SKM-1 treated with dmso at 0.1 percent for 144 hours (cell line): ENCODE data around the gene ARFGEF3.

Experiments
- DNase-seq: peaks from one replicate; lab custom pipeline; 2025; ENCODE audit not compliant: unreplicated experiment; lab: John Stamatoyannopoulos, UW

The ARFGEF3 gene

GRCh38 chr6:138162955-138163575 lies 1.3 kb downstream of the ARFGEF3 start:
- DNase-seq: no peak

- no peak for DNase-seq
Observed at GRCh38 chr6:138175596-138175995, 13.9 kb downstream of the ARFGEF3 start.

GRCh38 chr6:138176652-138177232 lies 15.0 kb downstream of the ARFGEF3 start:
- no peak for DNase-seq

GRCh38 chr6:138182939-138183789 lies 21.4 kb downstream of the ARFGEF3 start:
- DNase-seq: no peak

GRCh38 chr6:138183790-138184134 lies 22.0 kb downstream of the ARFGEF3 start:
- no peak for DNase-seq

- no peak for DNase-seq
Observed at GRCh38 chr6:138184230-138184629, 22.5 kb downstream of the ARFGEF3 start.

GRCh38 chr6:138187156-138187555 lies 25.4 kb downstream of the ARFGEF3 start:
- DNase-seq: no peak

GRCh38 chr6:138188278-138188941 lies 26.7 kb downstream of the ARFGEF3 start:
- DNase-seq: no peak

- no peak for DNase-seq
Observed at GRCh38 chr6:138194287-138194686, 32.5 kb downstream of the ARFGEF3 start.

GRCh38 chr6:138196122-138196738 lies 34.5 kb downstream of the ARFGEF3 start:
- no peak for DNase-seq

GRCh38 chr6:138197570-138197969 lies 35.8 kb downstream of the ARFGEF3 start:
- DNase-seq: no peak

GRCh38 chr6:138198430-138199091 lies 36.8 kb downstream of the ARFGEF3 start:
- no peak for DNase-seq

- no peak for DNase-seq
Observed at GRCh38 chr6:138201836-138202235, 40.1 kb downstream of the ARFGEF3 start.

- no peak for DNase-seq
Observed at GRCh38 chr6:138203315-138203714, 41.6 kb downstream of the ARFGEF3 start.

- no peak for DNase-seq
Observed at GRCh38 chr6:138204303-138204702, 42.6 kb downstream of the ARFGEF3 start.

- DNase-seq: no peak
Observed at GRCh38 chr6:138204792-138205384, 43.1 kb downstream of the ARFGEF3 start.

GRCh38 chr6:138205437-138206094 lies 43.8 kb downstream of the ARFGEF3 start:
- DNase-seq: no peak

GRCh38 chr6:138206862-138207261 lies 45.1 kb downstream of the ARFGEF3 start:
- no peak for DNase-seq

- no peak for DNase-seq
Observed at GRCh38 chr6:138211048-138211581, 49.4 kb downstream of the ARFGEF3 start.

- DNase-seq: no peak
Observed at GRCh38 chr6:138211601-138212000, 49.9 kb downstream of the ARFGEF3 start.
